Spleen (tissue), 11 donors: ENCODE data around the gene FPR1. TPM values are rescaled to one million over a fixed set of nuclear protein-coding genes. Genes with fewer than 3 reads are reported as not detected.

Experiments used
- DNase-seq: peaks from one replicate; pipeline ENCODE4 v3.0.0-alpha.2; 2020
- H3K27ac ChIP-seq, 8 donors: fragments of 200-600 bp; sonication (generic) in 7 of 8; 1 replicate in 4 of 8; 2 replicates in 4 of 8; pipeline versions ENCODE4 v1.5.0 to v1.8.0; 2016 to 2021; ENCODE audit warnings: inconsistent platforms in 4 of 8, mild to moderate bottlenecking in 4 of 8, moderate library complexity in 1 of 8
- H3K27me3 ChIP-seq, 7 donors: fragments of 200-600 bp; sonication (generic) in 6 of 7; replicated peaks in 1 of 7; 1 replicate in 4 of 7; 2 replicates in 3 of 7; pipeline versions ENCODE4 v1.5.0 to v1.8.0; 2016 to 2021; ENCODE audit warnings: inconsistent platforms in 3 of 7, mild to moderate bottlenecking in 1 of 7
- H3K36me3 ChIP-seq, 6 donors: fragments of 200-600 bp; sonication (generic) in 5 of 6; 1 replicate in 4 of 6; 2 replicates in 2 of 6; pipeline versions ENCODE4 v1.5.0 to v1.8.0; 2016 to 2021; ENCODE audit warnings: inconsistent platforms in 2 of 6
- H3K4me1 ChIP-seq, 6 donors: fragments of 200-600 bp; sonication (generic) in 5 of 6; 1 replicate in 3 of 6; 2 replicates in 3 of 6; pipeline versions ENCODE4 v1.5.0 to v1.8.0; 2016 to 2021; ENCODE audit warnings: inconsistent platforms in 3 of 6
- H3K4me3 ChIP-seq, 8 donors: fragments of 200-600 bp; sonication (generic) in 7 of 8; 1 replicate in 4 of 8; 2 replicates in 4 of 8; pipeline versions ENCODE4 v1.5.0 to v1.8.0; 2016 to 2021; ENCODE audit warnings: inconsistent platforms in 4 of 8, mild to moderate bottlenecking in 4 of 8, moderate library complexity in 2 of 8
- H3K9me3 ChIP-seq, 8 donors: fragments of 200-600 bp; sonication (generic) in 7 of 8; 1 replicate in 4 of 8; 2 replicates in 4 of 8; pipeline versions ENCODE4 v1.5.0 to v1.8.0; 2016 to 2021; ENCODE audit warnings: inconsistent platforms in 4 of 8
- CTCF ChIP-seq, 11 experiments: fragments of 200-600 bp in 7 of 11; fragments of 450-650 bp in 4 of 11; sonication (generic) in 4 of 11; IDR thresholded peaks in 8 of 11; conservative IDR thresholded peaks in 3 of 11; 1 replicate in 7 of 11; 2 replicates in 4 of 11; pipeline versions ENCODE4 v1.4.0 to v1.8.0; 2016 to 2021; ENCODE audit warnings: antibody characterized with exemption in 11 of 11, inconsistent platforms in 4 of 11, mild to moderate bottlenecking in 1 of 11
- POLR2A ChIP-seq, 3 donors: fragments of 450-650 bp; IDR thresholded peaks; one replicate each; pipeline ENCODE4 v1.5.1; 2017; ENCODE audit warnings: antibody characterized with exemption in 3 of 3, mild to moderate bottlenecking in 1 of 3
- POLR2AphosphoS5 ChIP-seq, 3 donors: sonication (generic); formaldehyde crosslinking; IDR thresholded peaks; one replicate each; pipeline ENCODE4 v1.5.1; 2017; ENCODE audit warnings: antibody characterized with exemption in 3 of 3
- WGBS, 5 donors: extraction: QIAGEN DNeasy Blood & Tissue Kit in 3 of 5; methylation state at CpG; one replicate each; pipeline versions ENCODE4 v1.1.5 to v1.1.7; 2013 to 2018; 5-methylcytosine and 5-hydroxymethylcytosine counted together
- intact Hi-C: fragments of 100-400 bp; cut with DNase I; formaldehyde crosslinking; loops from one replicate; pipeline ENCODE4 v1.15.0; 2023; ENCODE audit warnings: low total_unique reads
- polyA plus RNA-seq, 3 donors: library from polyadenylated mRNA; stranded (reverse); fragments of 200-250 nt; gene quantifications; one replicate each; pipeline ENCODE4 v1.2.1, GENCODE V29; 2013
- total RNA-seq, 7 donors: library from RNA; depleted of rRNA in 3 of 7; stranded (reverse); fragments of >200 nt in 3 of 7; fragmentation: NEBNext Ultra II Directional in 4 of 7; extraction: Animal tissue kit (Norgen Biotek cat#: 25700) in 4 of 7; gene quantifications; one replicate each; pipeline versions ENCODE4 v1.1.0 to v1.2.1, GENCODE V29; 2016 to 2021
- donor health status: healthy with polysubstance abuse.
- donor health status: DM: no; HTN: no; CAD: no; lungs with moderate emphysema.
- donor health status: DM: no; HTN: no; CAD: no.
- donor health status: Bipolar disorder and iron deficiency.
- donor health status: healthy.
- donor health status: DM: no; HTN: no; CAD: no.
- donor health status: DM: yes; HTN: yes; CAD: no.

FPR1 gene
- total and polyA plus RNA-seq, 10 donors = 7.2 to 344 (median 124) TPM

- Histone ChIP-seq H3K27me3 (peaks cover 0 to 89% (median 21%) of the 10 kb centered on the region in 7 donors), H3K4me1 (no peaks in the 10 kb centered on the region), H3K27ac (no peak overlapping the region), H3K4me3 (no peak overlapping the region), H3K36me3 (no peaks in the 10 kb centered on the region), H3K9me3 (peaks cover 0 to 16% (median 10%) of the 10 kb centered on the region in 8 donors)
- TF ChIP-seq POLR2A (IDR thresholded peaks at IDR 0.05) (no peak), CTCF (IDR thresholded peaks at IDR 0.05 in 8 of 11, conservative IDR thresholded peaks at IDR 0.05 in 3 of 11) (no peak)
- intact Hi-C loops = no loop called here
- 32 to 63% (median 61%) methylated on average over 7 to 14 of the region's 14 CpGs for WGBS, 5 donors
- no peak for DNase-seq
Observed at GRCh38 chr19:51726049-51726448, 25.6 kb downstream of the FPR1 start.

- Histone ChIP-seq H3K4me3 (no peak overlapping the region), H3K27me3 (peaks cover 0 to 97% (median 36%) of the 10 kb centered on the region in 7 donors), H3K27ac (no peak overlapping the region), H3K36me3 (no peaks in the 10 kb centered on the region), H3K9me3 (peaks cover 0 to 3% (median 0%) of the 10 kb centered on the region in 8 donors), H3K4me1 (peaks cover 0 to 6% (median 4%) of the 10 kb centered on the region in 6 donors)
- no peak for DNase-seq
- TF ChIP-seq POLR2A (IDR thresholded peaks at IDR 0.05) (no peak), POLR2AphosphoS5 (IDR thresholded peaks at IDR 0.05) (no peak), CTCF (IDR thresholded peaks at IDR 0.05 in 8 of 11, conservative IDR thresholded peaks at IDR 0.05 in 3 of 11) (no peak)
- intact Hi-C loops = no loop called here
- 58 to 72% (median 64%) methylated on average over 15 of the region's 15 CpGs for WGBS, 5 donors
Observed at GRCh38 chr19:51724543-51724942, 27.1 kb downstream of the FPR1 start.

GRCh38 chr19:51722492-51722891, 29.2 kb downstream of the FPR1 start:
- WGBS, 5 donors = 57 to 76% (median 68%) methylated on average over 2 of the region's 2 CpGs

GRCh38 chr19:51721905-51722304, 29.8 kb downstream of the FPR1 start:
- Histone ChIP-seq H3K27ac (no peak overlapping the region), H3K36me3 (no peaks in the 10 kb centered on the region), H3K27me3 (peaks cover 0 to 97% (median 39%) of the 10 kb centered on the region in 7 donors), H3K4me1 (peaks cover 0 to 11% (median 9%) of the 10 kb centered on the region in 6 donors), H3K4me3 (no peak overlapping the region), H3K9me3 (peaks cover 0 to 3% (median 0%) of the 10 kb centered on the region in 8 donors)
- intact Hi-C loops = no loop called here
- TF ChIP-seq POLR2A (IDR thresholded peaks at IDR 0.05) = no peak
- no peak for TF ChIP-seq CTCF (IDR thresholded peaks at IDR 0.05 in 8 of 11, conservative IDR thresholded peaks at IDR 0.05 in 3 of 11)
- TF ChIP-seq POLR2AphosphoS5 (IDR thresholded peaks at IDR 0.05) = no peak
- 75 to 80% (median 77%) methylated on average over 7 of the region's 7 CpGs for WGBS, 5 donors
- no peak for DNase-seq

More at GRCh38 chr19:51722492-51722891, 29.2 kb downstream of the FPR1 start:
- TF ChIP-seq CTCF (IDR thresholded peaks at IDR 0.05 in 8 of 11, conservative IDR thresholded peaks at IDR 0.05 in 3 of 11) (no peak), POLR2A (IDR thresholded peaks at IDR 0.05) (no peak), POLR2AphosphoS5 (IDR thresholded peaks at IDR 0.05) (no peak)
- no peaks in the 10 kb centered on the region for H3K36me3 ChIP-seq
- H3K4me1 ChIP-seq = peaks cover 0 to 11% (median 9%) of the 10 kb centered on the region in 6 donors
- no peak overlapping the region for H3K27ac ChIP-seq
- no peak for DNase-seq
- peaks cover 0 to 3% (median 0%) of the 10 kb centered on the region in 8 donors for H3K9me3 ChIP-seq
- intact Hi-C loops = no loop called here
- no peak overlapping the region for H3K4me3 ChIP-seq
- peaks cover 0 to 97% (median 45%) of the 10 kb centered on the region in 7 donors for H3K27me3 ChIP-seq
